HS-5 (cell line): ENCODE data around the gene SLC25A53.

Source experiments
- DNase-seq: peaks from one replicate; pipeline ENCODE4 v3.0.0-alpha.2; 2012; ENCODE audit warnings: low read depth

The SLC25A53 gene

GRCh38 chrX:104156630-104157529 lies at the start of gene SLC25A53:
Gene SLC25A53, minus strand, starts transcription at chrX:104157009. Its CDS starts 51,752 bp downstream, at chrX:104105257.
- peak; percentile 45 for DNase-seq

DNA sequence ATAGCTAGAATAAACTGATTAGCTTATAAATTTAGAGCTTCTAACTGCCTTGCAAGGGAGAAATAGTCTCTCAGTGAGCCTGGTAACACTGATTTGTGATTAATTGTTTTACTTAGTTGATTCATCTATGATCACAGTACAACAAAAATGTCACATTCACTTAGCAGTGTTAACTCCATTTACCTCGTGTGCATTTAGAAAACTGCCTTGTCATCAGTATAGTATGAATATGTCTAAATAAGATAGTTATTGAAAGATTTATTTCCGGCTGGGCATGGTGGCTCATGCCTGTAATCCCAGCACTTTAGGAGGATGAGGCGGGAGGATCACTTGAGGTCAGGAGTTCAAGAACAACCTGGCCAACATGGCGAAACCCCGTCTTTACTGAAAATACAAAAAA lies 48.7 kb upstream of the SLC25A53 start:
- DNase-seq: no peak

GRCh38 chrX:104195489-104196084 lies 38.8 kb upstream of the SLC25A53 start:
- DNase-seq: no peak

DNA sequence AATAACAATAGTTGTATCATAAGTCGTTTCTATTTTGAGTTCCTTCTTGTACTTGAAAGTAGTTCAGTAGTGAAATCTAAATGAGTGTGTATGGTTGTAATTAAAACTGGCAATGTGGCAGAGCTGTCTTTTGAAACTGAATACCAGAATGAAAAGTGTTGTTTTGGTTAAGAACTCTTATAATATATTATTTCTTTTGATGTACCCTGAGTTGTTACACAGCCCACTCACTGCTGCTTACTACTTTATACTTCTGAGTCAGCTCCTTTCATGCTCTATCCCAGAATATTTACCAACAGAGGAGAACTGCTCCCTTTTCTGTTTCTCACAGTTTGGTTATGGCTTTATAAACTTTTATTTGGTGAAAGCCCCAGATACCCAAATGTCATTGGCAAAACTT lies 38.2 kb upstream of the SLC25A53 start:
- DNase-seq: no peak

DNA sequence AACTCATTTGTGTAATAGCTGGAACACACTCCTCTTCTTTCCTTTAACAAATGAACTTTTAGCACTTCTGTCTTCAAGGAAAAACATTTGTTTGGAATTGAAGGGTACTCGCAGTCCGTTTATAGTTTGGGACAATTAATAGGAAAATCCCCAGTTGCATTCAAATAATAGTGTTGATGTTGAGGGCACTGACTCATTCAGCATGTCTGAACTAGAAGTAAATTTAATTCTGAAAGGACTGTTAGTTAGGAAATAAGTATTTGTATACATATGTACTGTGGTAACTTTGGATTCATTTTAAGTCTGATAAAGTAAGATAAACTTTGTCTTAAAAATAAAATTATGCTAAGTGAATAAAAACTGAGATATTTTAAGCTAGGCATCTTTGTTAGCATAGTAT lies 36.7 kb upstream of the SLC25A53 start:
- DNase-seq: no peak

DNA sequence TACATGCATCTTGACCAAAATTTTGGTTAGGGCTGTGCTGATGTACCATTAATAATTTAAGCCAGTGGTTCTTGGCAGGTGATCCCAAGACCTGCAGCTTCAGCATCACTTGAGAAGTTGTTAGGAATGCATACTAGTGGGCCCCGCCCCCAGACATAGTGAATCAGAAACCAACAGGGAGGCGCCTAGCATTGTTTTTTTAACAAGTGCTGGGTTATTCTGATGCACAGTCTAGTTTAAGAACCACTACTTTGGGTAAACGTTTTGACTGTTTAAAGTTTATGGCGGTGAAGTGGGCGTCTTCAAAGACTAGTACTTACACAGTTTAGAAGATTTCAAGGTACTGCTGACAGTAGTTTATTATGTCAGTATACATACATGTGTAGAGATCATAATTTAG lies 33.0 kb upstream of the SLC25A53 start:
- DNase-seq: no peak

DNA sequence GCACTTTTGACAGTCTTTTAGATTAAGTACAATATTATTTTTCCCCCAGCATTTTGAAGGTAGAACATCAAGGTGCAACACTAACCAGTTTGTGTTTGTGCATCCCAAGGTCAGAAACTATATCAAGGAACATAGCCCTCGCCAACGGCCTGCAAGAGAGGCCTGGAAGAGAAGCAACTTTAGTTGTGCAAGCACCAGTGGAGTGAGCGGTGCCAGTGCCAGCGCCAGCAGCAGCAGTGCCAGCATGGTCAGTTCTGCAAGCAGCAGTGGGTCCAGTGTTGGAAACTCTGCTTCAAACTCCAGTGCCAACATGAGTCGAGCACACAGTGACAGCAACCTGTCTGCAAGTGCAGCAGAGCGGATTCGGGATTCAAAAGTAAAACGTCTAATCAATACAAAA lies 31.1 kb upstream of the SLC25A53 start:
- no peak for DNase-seq

- DNase-seq: no peak
Measured at GRCh38 chrX:104183685-104184084, 26.9 kb upstream of the SLC25A53 start.

DNA sequence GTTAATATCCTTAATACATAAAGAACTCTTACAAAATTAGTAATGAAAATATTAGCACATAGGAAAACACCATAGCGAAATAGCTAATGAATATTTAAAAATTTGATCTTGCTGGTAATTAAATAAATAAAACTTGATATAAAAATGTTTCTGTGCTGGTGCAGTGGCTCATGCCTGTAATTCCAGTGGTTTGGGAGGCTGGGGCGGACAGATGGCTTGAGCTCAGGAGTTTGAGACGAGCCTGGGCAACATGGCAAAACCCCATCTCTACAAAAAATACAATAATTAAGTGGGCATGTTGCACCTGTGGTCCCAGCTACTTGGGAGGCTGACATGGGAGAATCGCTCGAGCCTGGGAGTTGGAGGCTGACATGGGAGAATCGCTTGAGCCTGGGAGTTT lies 17.0 kb upstream of the SLC25A53 start:
- no peak for DNase-seq

GRCh38 chrX:104172788-104173187 lies 16.0 kb upstream of the SLC25A53 start:
- no peak for DNase-seq

- no peak for DNase-seq
Measured at GRCh38 chrX:104172121-104172520, 15.3 kb upstream of the SLC25A53 start.

GRCh38 chrX:104168127-104168526 lies 11.3 kb upstream of the SLC25A53 start:
- DNase-seq: no peak

- DNase-seq: no peak
Measured at GRCh38 chrX:104166735-104167436, 10.1 kb upstream of the SLC25A53 start.

DNA sequence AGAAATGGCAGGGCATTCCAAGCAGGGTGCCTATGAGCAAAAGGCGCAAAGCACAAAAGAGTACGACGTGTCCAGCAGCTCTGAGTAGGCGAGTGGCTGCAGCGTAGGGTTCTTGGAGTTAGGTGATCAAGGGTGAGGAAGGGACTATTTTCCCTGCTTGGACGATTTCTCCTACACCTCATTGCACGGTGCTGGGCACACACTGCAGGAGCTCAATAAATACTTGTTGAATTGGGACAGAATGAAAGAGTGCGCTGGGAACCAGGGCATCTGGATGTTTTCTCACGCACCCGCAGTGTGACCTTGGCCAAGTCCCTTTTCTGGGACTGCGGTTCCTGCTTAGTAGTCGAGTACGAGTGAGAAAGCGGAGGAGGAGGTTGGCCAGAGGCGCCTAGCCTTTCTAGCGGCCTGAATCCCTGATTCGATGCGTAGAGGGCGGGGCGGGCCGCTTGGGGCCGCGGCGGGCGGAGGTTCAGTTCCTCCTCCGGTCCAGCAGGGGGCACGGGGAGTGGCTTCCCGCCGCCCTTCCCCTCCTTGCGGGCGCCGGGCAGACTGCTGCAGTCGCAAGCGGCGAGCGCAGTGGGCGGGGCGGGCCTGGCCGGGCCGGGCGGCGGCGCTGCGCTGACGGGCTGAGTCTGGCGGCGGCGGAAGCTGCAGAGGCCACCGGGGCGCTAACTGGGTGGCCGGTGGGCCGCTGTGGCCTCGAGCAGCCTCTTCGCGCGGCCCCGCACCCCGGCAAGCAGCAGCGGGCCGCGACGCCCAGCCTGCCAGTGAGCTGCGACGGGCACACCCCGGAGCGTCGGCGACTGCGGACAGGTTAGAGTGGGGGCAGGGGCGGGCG lies 9.3 kb upstream of the SLC25A53 start, which contains the start of gene FAM199X:
Gene FAM199X, plus strand, starts transcription at position 560 of the 841 bp plus-strand sequence. CDS start 333 bp downstream, outside the sequence.
- DNase-seq: peak; percentile 38

GRCh38 chrX:104151037-104151436 lies 5.8 kb downstream of the SLC25A53 start:
- no peak for DNase-seq

- no peak for DNase-seq
Measured at GRCh38 chrX:104141087-104141760, 15.6 kb downstream of the SLC25A53 start.

GRCh38 chrX:104137496-104137895 lies 19.3 kb downstream of the SLC25A53 start:
- no peak for DNase-seq

- no peak for DNase-seq
Measured at GRCh38 chrX:104136241-104137019, 20.4 kb downstream of the SLC25A53 start.

DNA sequence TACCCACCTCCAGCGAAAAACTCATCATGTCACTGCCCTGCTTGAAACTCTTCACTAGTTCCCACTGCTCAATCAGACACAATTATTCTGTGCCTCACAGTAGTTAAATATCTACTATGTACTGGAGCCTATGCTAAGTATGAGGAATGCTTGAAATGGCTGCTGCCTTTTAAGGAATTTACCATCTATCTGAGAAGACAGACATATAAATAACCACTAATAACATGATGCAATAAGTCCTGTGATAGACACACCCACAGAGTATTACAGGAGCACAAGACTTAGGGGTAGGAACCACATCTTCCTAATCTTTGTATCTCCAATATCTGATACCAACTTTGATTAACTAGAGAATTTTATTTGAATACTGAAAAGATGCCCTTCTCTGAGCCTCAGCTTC lies 21.1 kb downstream of the SLC25A53 start:
- DNase-seq: no peak

DNA sequence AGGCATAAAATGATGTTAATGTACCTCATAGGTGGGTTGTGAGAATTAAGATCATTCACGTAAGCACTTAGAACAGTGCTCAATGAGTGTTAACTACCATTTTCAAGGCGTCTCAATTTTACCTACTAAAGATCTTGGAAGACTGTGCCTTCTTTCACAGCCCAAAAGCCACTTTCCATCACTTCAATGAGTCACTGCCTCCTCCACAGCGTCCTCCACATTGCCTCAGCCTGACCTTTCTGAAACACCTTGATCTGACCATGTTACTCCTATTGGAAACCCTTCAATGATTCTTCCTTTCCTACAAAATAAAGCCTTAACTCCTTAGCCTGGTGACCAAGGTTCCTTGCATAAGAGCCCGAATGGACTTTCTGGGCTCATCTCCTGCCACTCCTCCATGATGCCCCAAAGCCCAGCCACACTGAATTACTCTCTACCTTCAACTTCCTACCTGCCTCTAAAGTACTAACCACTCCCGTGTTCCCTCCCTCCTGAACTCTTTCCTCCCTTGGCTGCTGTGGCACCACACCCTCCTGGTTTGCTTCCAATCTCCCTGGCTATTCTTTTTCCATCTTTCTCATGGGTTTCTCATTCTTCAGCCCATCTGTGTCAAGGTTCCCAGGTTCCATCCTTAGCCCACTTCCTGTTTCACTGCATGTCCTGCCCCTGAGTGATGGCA lies 22.1 kb downstream of the SLC25A53 start:
- DNase-seq: no peak
